GM23248 (cell line): ENCODE results near the gene STK33. TPM values are rescaled to one million over a fixed set of nuclear protein-coding genes. Genes with fewer than 3 reads are reported as not detected.

Experiments
- DNase-seq: peaks from one replicate; pipeline ENCODE4 v3.0.0-alpha.2; 2015
- H2AFZ ChIP-seq: fragments of 200-600 bp; sonication (generic); 2 replicates; pipeline ENCODE4 v1.6.1; 2016; ENCODE audit warnings: antibody characterized with exemption
- H3F3A ChIP-seq: fragments of 200-600 bp; sonication (generic); 2 replicates; pipeline ENCODE4 v1.6.1; 2016; ENCODE audit warnings: mild to moderate bottlenecking, antibody characterized with exemption, mixed run types; ENCODE audit not compliant: insufficient read depth
- H3K27ac ChIP-seq: fragments of 200-600 bp; sonication (generic); 2 replicates; pipeline ENCODE4 v1.5.1; 2016; ENCODE audit warnings: mild to moderate bottlenecking
- H3K27me3 ChIP-seq: fragments of 200-600 bp; sonication (generic); replicated peaks from 2 replicates; pipeline ENCODE4 v1.6.1; 2016; ENCODE audit warnings: mild to moderate bottlenecking; ENCODE audit not compliant: insufficient read depth
- H3K36me3 ChIP-seq: fragments of 200-600 bp; sonication (generic); 2 replicates; pipeline ENCODE4 v1.6.1; 2016; ENCODE audit warnings: low read depth, mild to moderate bottlenecking
- H3K4me1 ChIP-seq: fragments of 200-600 bp; sonication (generic); 2 replicates; pipeline ENCODE4 v1.6.1; 2016; ENCODE audit warnings: mild to moderate bottlenecking; ENCODE audit not compliant: insufficient read depth
- H3K4me2 ChIP-seq: fragments of 200-600 bp; sonication (generic); one replicate; pipeline ENCODE4 v1.6.1; 2016; ENCODE audit warnings: mild to moderate bottlenecking; ENCODE audit not compliant: unreplicated experiment
- H3K4me3 ChIP-seq: fragments of 200-600 bp; sonication (generic); 2 replicates; pipeline ENCODE4 v1.5.1; 2016; ENCODE audit warnings: mild to moderate bottlenecking
- H3K79me2 ChIP-seq: fragments of 200-600 bp; sonication (generic); 2 replicates; pipeline ENCODE4 v1.6.1; 2016; ENCODE audit warnings: mild to moderate bottlenecking; ENCODE audit not compliant: insufficient read depth
- H3K9ac ChIP-seq: fragments of 200-600 bp; sonication (generic); 2 replicates; pipeline ENCODE4 v1.6.1; 2016; ENCODE audit warnings: mild to moderate bottlenecking
- H3K9me2 ChIP-seq: fragments of 200-600 bp; sonication (generic); 2 replicates; pipeline ENCODE4 v1.6.1; 2016; ENCODE audit warnings: mixed run types, mild to moderate bottlenecking, moderate library complexity; ENCODE audit not compliant: insufficient read depth
- H3K9me3 ChIP-seq: fragments of 200-600 bp; sonication (generic); one replicate; pipeline ENCODE4 v1.6.1; 2017; ENCODE audit warnings: low read depth
- H4K20me1 ChIP-seq: fragments of 200-600 bp; sonication (generic); 2 replicates; pipeline ENCODE4 v1.6.0; 2016; ENCODE audit not compliant: insufficient read depth
- EZH2 ChIP-seq: fragments of 200-600 bp; sonication (generic); IDR thresholded peaks from 2 replicates; pipeline ENCODE4 v1.6.1; 2018; ENCODE audit warnings: antibody characterized with exemption, mild to moderate bottlenecking; ENCODE audit not compliant: insufficient read depth, poor library complexity, severe bottlenecking
- EZH2phosphoT487 ChIP-seq: fragments of 200-600 bp; sonication (generic); IDR thresholded peaks from 2 replicates; pipeline ENCODE4 v1.6.1; 2018; ENCODE audit warnings: antibody characterized with exemption, moderate library complexity, mild to moderate bottlenecking, low read depth; ENCODE audit not compliant: insufficient read depth
- WGBS, 2 experiments: methylation state at CpG; one replicate each; pipeline ENCODE4 v1.1.6; 2015 to 2017; ENCODE audit warnings: low lambda C conversion rate in 2 of 2, low coverage in 1 of 2; ENCODE audit errors: missing lambda C conversion rate in 2 of 2; 5-methylcytosine and 5-hydroxymethylcytosine counted together
- in situ Hi-C: fragments of 300-500 bp; cut with MboI; formaldehyde crosslinking; loops from 2 replicates; pipeline ENCODE4 v1.15.0; 2020
- polyA plus RNA-seq: library from polyadenylated mRNA; unstranded; fragments of >200 nt; fragmentation: Nextera tagmentation; extraction: Ambion mirVana; gene quantifications from 2 replicates; pipeline ENCODE4 v1.2.1, GENCODE V29; 2016
- total RNA-seq: library from RNA; depleted of rRNA; stranded (reverse); fragments of >200 nt; shearing (Covaris generic); gene quantifications from 2 replicates; pipeline ENCODE4 v1.2.3, GENCODE V29; 2014

STK33 gene
- total and polyA plus RNA-seq, 2 experiments from 2014 or later: not detected

- H3K9me3 ChIP-seq: no peaks in the 10 kb centered on the region
- in situ Hi-C loops: no loop called here
- no peak overlapping the region for H3K4me3 ChIP-seq
- H3K36me3 ChIP-seq: no peaks in the 10 kb centered on the region
- no peaks in the 10 kb centered on the region for H3K9me2 ChIP-seq
- DNase-seq: no peak
- H3K27me3 ChIP-seq: no peaks in the 10 kb centered on the region
- TF ChIP-seq EZH2 (no peak), EZH2phosphoT487 (no peak)
- H3K4me1 ChIP-seq: no peaks in the 10 kb centered on the region
- WGBS, 2 experiments: 22 to 24% methylated on average over 3 of the region's 3 CpGs
- H3F3A ChIP-seq: no peaks in the 10 kb centered on the region
- no peak overlapping the region for H3K4me2 ChIP-seq
- no peaks in the 10 kb centered on the region for H4K20me1 ChIP-seq
- no peak overlapping the region for H2AFZ ChIP-seq
- H3K9ac ChIP-seq: no peak overlapping the region
- H3K79me2 ChIP-seq: no peaks in the 10 kb centered on the region
- H3K27ac ChIP-seq: no peak overlapping the region
Observed at GRCh38 chr11:8408151-8408941, 185.7 kb downstream of the STK33 start.

DNA sequence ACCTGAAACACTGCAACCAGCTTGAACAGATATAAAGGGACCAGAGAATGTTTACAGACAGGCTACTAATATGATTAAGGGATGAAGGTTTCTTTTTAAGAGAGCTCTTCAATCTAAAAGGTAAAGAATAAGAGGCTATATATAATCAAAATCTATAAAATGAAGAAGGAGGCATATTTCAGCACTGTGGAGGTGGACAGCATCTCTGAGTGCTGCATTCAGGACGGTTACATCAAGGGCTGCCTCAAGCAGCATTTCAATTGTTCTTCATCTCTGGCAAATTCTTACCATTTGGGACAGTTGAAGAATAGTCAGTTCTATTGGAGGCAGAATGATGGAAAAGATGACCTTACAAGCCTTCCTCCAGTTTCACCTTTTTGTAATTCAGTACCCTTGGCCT lies 190.7 kb downstream of the STK33 start:
- no peak overlapping the region for H3K27ac ChIP-seq
- no peaks in the 10 kb centered on the region for H3K9me2 ChIP-seq
- no peaks in the 10 kb centered on the region for H3K27me3 ChIP-seq
- no peaks in the 10 kb centered on the region for H3F3A ChIP-seq
- no peak overlapping the region for H3K9ac ChIP-seq
- no peaks in the 10 kb centered on the region for H3K79me2 ChIP-seq
- no peak overlapping the region for H3K4me3 ChIP-seq
- no peak overlapping the region for H2AFZ ChIP-seq
- 0 to 3% methylated on average over 1 of the region's 1 CpG for WGBS, 2 experiments
- H4K20me1 ChIP-seq: no peaks in the 10 kb centered on the region
- TF ChIP-seq EZH2phosphoT487 (no peak), EZH2 (no peak)
- no peaks in the 10 kb centered on the region for H3K9me3 ChIP-seq
- peak; percentile 38 for DNase-seq
- H3K36me3 ChIP-seq: no peaks in the 10 kb centered on the region
- H3K4me2 ChIP-seq: no peak overlapping the region
- in situ Hi-C loops: no loop called here
- no peaks in the 10 kb centered on the region for H3K4me1 ChIP-seq

GRCh38 chr11:8392886-8393285 lies 201.1 kb downstream of the STK33 start:
- Histone ChIP-seq H3K4me1 (no peaks in the 10 kb centered on the region), H3K79me2 (no peaks in the 10 kb centered on the region), H3K9me3 (no peaks in the 10 kb centered on the region), H3K4me2 (no peak overlapping the region), H3K36me3 (no peaks in the 10 kb centered on the region), H3K9ac (no peak overlapping the region), H3K27me3 (peaks cover 12% of the 10 kb centered on the region), H3K27ac (no peak overlapping the region), H3F3A (no peaks in the 10 kb centered on the region), H4K20me1 (no peaks in the 10 kb centered on the region), H3K4me3 (no peak overlapping the region), H3K9me2 (no peaks in the 10 kb centered on the region), H2AFZ (no peak overlapping the region)
- TF ChIP-seq EZH2phosphoT487 (no peak), EZH2 (no peak)
- 34 to 39% methylated on average over 3 of the region's 3 CpGs for WGBS, 2 experiments
- DNase-seq: no peak
- in situ Hi-C loops: no loop called here

- no peaks in the 10 kb centered on the region for H3K79me2 ChIP-seq
- TF ChIP-seq EZH2 (no peak), EZH2phosphoT487 (no peak)
- no peaks in the 10 kb centered on the region for H3F3A ChIP-seq
- no peaks in the 10 kb centered on the region for H3K9me3 ChIP-seq
- no peaks in the 10 kb centered on the region for H3K9me2 ChIP-seq
- no peak for DNase-seq
- H3K4me2 ChIP-seq: no peak overlapping the region
- WGBS, 2 experiments: 18 to 24% methylated on average over 4 of the region's 4 CpGs
- H3K27ac ChIP-seq: no peak overlapping the region
- peaks cover 13% of the 10 kb centered on the region for H3K27me3 ChIP-seq
- H4K20me1 ChIP-seq: no peaks in the 10 kb centered on the region
- no peak overlapping the region for H2AFZ ChIP-seq
- no peaks in the 10 kb centered on the region for H3K4me1 ChIP-seq
- no peak overlapping the region for H3K4me3 ChIP-seq
- in situ Hi-C loops: no loop called here
- no peaks in the 10 kb centered on the region for H3K36me3 ChIP-seq
- H3K9ac ChIP-seq: no peak overlapping the region
Observed at GRCh38 chr11:8392166-8392565, 201.9 kb downstream of the STK33 start.
